Right cardiac atrium (tissue), 5 donors: ENCODE measurements around the gene LRP4. TPM values are rescaled to one million over a fixed set of nuclear protein-coding genes. Genes with fewer than 3 reads are reported as not detected.
A peak's percentile ranks its signal among the peaks of the same experiment; 100 is the strongest.

Experiments
- ATAC-seq, 2 donors: fragments of 200-7000 bp; cut with Tn5 transposase; one replicate each; pipeline versions ENCODE4 v1.8.0 to v1.9.1; 2020; ENCODE audit warnings: moderate library complexity in 2 of 2, mild to moderate bottlenecking in 1 of 2
- DNase-seq, 3 donors: peaks; one replicate each; pipeline ENCODE4 v3.0.0-alpha.2; 2020
- H3K27ac ChIP-seq: one replicate; pipeline ENCODE4 v1.5.1; 2013; ENCODE audit warnings: mild to moderate bottlenecking, low read length, control low read depth, moderate library complexity
- H3K27me3 ChIP-seq: one replicate; pipeline ENCODE4 v1.6.1; 2013; ENCODE audit not compliant: control insufficient read depth, insufficient read depth
- H3K4me1 ChIP-seq: one replicate; pipeline ENCODE4 v1.6.1; 2013; ENCODE audit warnings: low read length; ENCODE audit not compliant: control insufficient read depth, insufficient read depth
- H3K4me3 ChIP-seq: one replicate; pipeline ENCODE4 v1.5.1; 2013; ENCODE audit warnings: low read length, control low read depth
- H3K9me3 ChIP-seq: one replicate; pipeline ENCODE4 v1.6.1; 2013; ENCODE audit warnings: low read length; ENCODE audit not compliant: control insufficient read depth
- WGBS: extraction: QIAGEN DNeasy Blood & Tissue Kit; methylation state at CpG from one replicate; pipeline ENCODE4 v1.1.7; 2013; 5-methylcytosine and 5-hydroxymethylcytosine counted together
- intact Hi-C, 4 donors: fragments of 100-400 bp; cut with DNase I; formaldehyde crosslinking; loops; one replicate each; pipeline versions ENCODE4 v1.11.0 to v1.14.0; 2022 to 2023
- polyA plus RNA-seq: library from polyadenylated mRNA; stranded (reverse); fragments of 200-250 nt; gene quantifications from one replicate; pipeline ENCODE4 v1.2.3, GENCODE V29; 2013
- total RNA-seq, 4 donors: library from RNA; stranded (reverse); fragmentation: NEBNext Ultra II Directional; extraction: Animal tissue kit (Norgen Biotek cat#: 25700); gene quantifications; one replicate each; pipeline ENCODE4 v1.2.1, GENCODE V29; 2021
- donor health status: healthy with polysubstance abuse.
- donor health status: DM: no; HTN: yes; CAD: no.
- donor health status: DM: no; HTN: no; CAD: no.
- donor health status: DM: no; HTN: yes; CAD: no; lungs with severe emphysema.
- donor health status: DM: yes; HTN: yes; CAD: no.

Gene LRP4
- total and polyA plus RNA-seq, 5 donors: 14.6 to 32.3 (median 27.6) TPM

DNA sequence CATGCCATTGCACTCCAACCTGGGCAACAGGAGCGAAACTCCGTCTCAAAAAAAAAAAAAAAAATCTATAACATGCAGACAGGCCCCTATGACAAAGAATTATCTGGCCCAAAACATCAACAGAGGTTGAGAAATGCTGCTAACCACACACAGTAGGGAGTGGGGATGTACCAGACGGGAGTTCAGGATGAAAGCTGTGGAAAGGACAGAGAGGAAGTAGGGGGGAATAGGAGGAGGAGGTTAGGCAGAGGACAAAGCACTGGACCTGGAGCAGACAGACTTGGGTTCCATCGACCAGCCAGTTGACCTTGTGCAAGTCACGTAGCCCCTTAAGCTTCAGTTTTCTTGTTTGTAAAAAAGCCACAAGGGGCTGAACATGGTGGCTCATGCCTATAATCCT lies 12.5 kb downstream of the LRP4 start:
- DNase-seq (no peak), ATAC-seq (no peak)
- 74% methylated on average over 5 of the region's 5 CpGs for WGBS
- Histone ChIP-seq H3K9me3 (no peaks in the 10 kb centered on the region), H3K27me3 (no peaks in the 10 kb centered on the region), H3K27ac (no peak overlapping the region), H3K4me3 (no peak overlapping the region), H3K4me1 (peaks cover 5% of the 10 kb centered on the region)
- intact Hi-C loops: no loop called here

GRCh38 chr11:46903846-46904245 lies 14.5 kb downstream of the LRP4 start:
- intact Hi-C loops: no loop called here
- H3K9me3 ChIP-seq: no peaks in the 10 kb centered on the region
- H3K4me3 ChIP-seq: no peak overlapping the region
- peak overlapping the region; percentile 87 for H3K27ac ChIP-seq
- peak; percentile 44 to 85 (median 82) for DNase-seq
- no peaks in the 10 kb centered on the region for H3K27me3 ChIP-seq
- peaks cover 5% of the 10 kb centered on the region for H3K4me1 ChIP-seq
- WGBS: 57% methylated on average over 10 of the region's 10 CpGs
- ATAC-seq: peak; percentile 79 to 88

GRCh38 chr11:46902694-46903093 lies 15.7 kb downstream of the LRP4 start:
- Histone ChIP-seq H3K9me3 (no peaks in the 10 kb centered on the region), H3K4me1 (peaks cover 5% of the 10 kb centered on the region), H3K27ac (no peak overlapping the region), H3K4me3 (no peak overlapping the region), H3K27me3 (no peaks in the 10 kb centered on the region)
- no peak for ATAC-seq
- intact Hi-C loops: no loop called here
- 89% methylated on average over 6 of the region's 6 CpGs for WGBS
- DNase-seq: no peak

DNA sequence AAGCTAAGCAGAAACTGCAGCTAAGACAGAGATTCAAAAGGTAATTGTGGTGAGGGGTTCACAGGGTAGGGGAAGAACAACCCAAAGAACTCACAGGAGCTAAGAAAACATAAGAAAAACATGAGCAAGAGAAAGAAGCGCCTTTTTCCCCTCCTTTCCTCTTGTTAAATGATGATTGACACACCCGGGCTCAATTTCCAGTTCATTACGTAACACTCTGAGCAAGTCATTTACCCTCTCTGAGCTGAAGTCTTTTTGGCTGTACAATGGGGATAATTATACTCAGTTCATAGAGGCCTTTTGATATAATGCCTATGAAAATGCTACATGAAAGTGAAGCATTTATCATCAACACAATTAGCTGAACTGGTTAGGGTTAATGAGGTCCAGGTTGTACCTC lies 17.2 kb downstream of the LRP4 start:
- WGBS: 86% methylated on average over 3 of the region's 3 CpGs
- Histone ChIP-seq H3K9me3 (no peaks in the 10 kb centered on the region), H3K4me1 (peaks cover 5% of the 10 kb centered on the region), H3K27me3 (no peaks in the 10 kb centered on the region), H3K27ac (no peak overlapping the region), H3K4me3 (no peak overlapping the region)
- no peak for ATAC-seq
- intact Hi-C loops: no loop called here
- DNase-seq: no peak

DNA sequence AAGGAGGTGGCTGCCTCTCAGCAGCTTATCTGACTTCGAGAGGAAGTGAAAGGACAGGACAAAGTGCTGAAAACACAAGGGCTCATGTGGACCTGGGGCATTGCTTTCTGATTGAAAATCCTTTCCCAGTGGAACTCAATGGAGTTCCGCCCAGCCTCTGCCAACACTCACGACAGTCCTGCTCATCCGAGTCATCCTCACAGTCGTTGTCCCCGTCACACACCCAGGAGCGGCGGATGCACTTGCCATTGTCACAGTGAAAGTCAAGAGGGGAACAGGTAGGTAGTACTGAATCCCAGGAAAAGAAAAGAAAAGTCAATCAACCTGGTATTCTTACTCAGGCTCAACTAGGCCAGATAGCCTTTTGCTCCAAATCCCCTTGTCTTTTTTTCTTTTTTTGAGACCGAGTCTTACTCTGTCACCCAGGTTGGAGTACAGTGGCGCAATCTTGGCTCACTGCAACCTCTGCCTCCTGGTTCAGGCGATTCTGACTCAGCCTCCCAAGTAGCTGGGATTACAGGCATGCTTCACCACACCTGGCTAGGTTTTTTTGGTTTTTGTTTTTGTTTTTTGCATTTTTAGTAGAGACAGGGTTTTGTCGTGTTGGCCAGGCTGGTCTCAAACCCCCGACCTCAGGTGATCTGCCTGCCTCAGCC lies 18.1 kb downstream of the LRP4 start:
- H3K27ac ChIP-seq: no peak overlapping the region
- no peak overlapping the region for H3K4me3 ChIP-seq
- peaks cover 5% of the 10 kb centered on the region for H3K4me1 ChIP-seq
- intact Hi-C loops: no loop called here
- H3K9me3 ChIP-seq: no peaks in the 10 kb centered on the region
- no peaks in the 10 kb centered on the region for H3K27me3 ChIP-seq
- DNase-seq: no peak
- WGBS: 88% methylated on average over 13 of the region's 13 CpGs
- ATAC-seq: no peak

DNA sequence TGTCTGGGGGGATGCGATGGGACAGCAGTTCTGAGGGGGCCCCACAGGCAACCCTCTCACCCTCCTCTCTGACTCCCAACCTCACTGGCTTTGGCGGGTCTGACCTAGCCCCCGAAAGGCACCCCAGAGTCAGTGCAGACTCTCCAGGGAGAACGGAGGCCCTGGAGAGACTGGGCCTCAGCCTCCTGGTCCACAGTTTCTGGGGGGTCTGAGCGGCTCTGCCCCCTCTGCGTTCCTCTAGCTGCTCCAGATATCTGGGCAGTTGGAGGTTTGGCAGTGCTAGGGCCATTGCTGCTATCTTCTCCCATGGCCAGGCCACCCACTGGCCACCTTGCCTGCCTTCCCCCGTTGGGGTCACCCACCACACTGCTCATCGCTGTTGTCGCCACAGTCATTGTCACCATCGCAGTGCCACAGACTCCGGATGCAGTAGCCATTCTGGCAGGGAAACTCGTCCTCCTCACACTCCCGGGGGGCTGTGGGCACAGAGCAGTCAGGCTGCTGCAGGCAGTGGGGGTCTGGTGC lies 18.8 kb downstream of the LRP4 start:
- 89% methylated on average over 13 of the region's 13 CpGs for WGBS
- DNase-seq (no peak), ATAC-seq (no peak)
- H3K27me3 ChIP-seq: no peaks in the 10 kb centered on the region
- H3K4me1 ChIP-seq: peaks cover 4% of the 10 kb centered on the region
- H3K4me3 ChIP-seq: no peak overlapping the region
- intact Hi-C loops: no loop called here
- no peaks in the 10 kb centered on the region for H3K9me3 ChIP-seq
- H3K27ac ChIP-seq: no peak overlapping the region

GRCh38 chr11:46898396-46899095 lies 19.8 kb downstream of the LRP4 start:
- Histone ChIP-seq H3K27me3 (no peaks in the 10 kb centered on the region), H3K4me3 (no peak overlapping the region), H3K9me3 (no peaks in the 10 kb centered on the region), H3K27ac (no peak overlapping the region), H3K4me1 (peaks cover under 1% of the 10 kb centered on the region)
- DNase-seq: no peak
- ATAC-seq: no peak
- WGBS: 96% methylated on average over 17 of the region's 17 CpGs
- intact Hi-C loops: no loop called here

DNA sequence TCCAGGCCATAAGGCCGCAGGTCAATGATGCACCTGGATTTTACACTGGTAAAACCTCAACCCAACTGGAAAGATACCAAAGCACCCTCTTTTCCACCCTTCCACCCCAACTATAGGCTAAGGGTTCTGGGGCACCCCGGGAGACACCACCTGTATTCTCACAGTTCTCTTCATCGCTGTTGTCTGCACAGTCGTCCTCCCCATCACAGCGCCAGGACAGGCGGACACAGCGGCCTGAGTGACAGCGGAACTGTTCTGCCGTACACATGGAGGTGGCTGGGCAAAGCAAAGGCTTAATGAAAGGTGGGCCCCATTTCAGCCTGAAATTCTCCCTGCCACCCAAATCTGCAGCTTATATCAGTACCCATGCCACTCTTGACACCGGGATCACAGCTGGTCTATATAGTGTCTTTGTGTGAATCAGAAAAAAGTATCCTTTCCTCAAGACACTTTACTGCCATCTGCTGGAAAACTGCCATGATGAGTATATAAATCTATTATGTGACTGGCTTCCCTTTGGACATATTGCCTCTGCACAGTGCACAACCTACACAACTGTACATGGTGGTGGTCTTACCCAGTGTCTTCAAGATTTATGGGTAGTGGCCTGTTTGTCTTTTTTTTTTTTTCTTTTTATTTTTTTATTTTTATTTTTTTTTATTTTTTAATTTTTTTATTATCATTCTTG lies 21.5 kb downstream of the LRP4 start:
- H3K9me3 ChIP-seq: no peaks in the 10 kb centered on the region
- no peak overlapping the region for H3K4me3 ChIP-seq
- H3K4me1 ChIP-seq: no peaks in the 10 kb centered on the region
- intact Hi-C loops: no loop called here
- 91% methylated on average over 10 of the region's 10 CpGs for WGBS
- no peak overlapping the region for H3K27ac ChIP-seq
- H3K27me3 ChIP-seq: no peaks in the 10 kb centered on the region
- ATAC-seq (peak; percentile 9 to 22), DNase-seq (no peak)

DNA sequence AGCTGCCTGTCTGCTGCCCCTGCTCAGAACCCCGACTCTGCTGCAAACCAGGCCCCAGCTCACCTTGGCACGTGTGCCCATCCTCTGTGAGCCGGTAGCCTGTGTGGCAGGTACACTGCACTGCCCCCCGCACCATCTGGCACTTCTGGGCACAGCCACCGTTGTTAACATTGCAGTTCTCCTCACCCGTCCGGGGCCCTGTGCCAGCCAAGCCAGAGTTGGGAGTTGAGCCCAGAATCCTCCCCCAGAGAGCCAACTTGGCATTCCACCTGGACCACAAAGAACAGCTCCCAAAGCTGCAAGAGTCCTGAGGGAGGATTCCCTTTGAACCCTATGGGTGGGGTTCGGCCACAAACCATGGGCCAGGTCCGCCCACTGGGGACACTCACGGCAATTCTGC lies 22.5 kb downstream of the LRP4 start:
- Histone ChIP-seq H3K27ac (no peak overlapping the region), H3K4me1 (no peaks in the 10 kb centered on the region), H3K9me3 (no peaks in the 10 kb centered on the region), H3K27me3 (no peaks in the 10 kb centered on the region), H3K4me3 (no peak overlapping the region)
- 72% methylated on average over 10 of the region's 10 CpGs for WGBS
- peak; percentile 33 to 84 (median 79) for DNase-seq
- peak; percentile 79 to 80 for ATAC-seq
- intact Hi-C loops: no loop called here

DNA sequence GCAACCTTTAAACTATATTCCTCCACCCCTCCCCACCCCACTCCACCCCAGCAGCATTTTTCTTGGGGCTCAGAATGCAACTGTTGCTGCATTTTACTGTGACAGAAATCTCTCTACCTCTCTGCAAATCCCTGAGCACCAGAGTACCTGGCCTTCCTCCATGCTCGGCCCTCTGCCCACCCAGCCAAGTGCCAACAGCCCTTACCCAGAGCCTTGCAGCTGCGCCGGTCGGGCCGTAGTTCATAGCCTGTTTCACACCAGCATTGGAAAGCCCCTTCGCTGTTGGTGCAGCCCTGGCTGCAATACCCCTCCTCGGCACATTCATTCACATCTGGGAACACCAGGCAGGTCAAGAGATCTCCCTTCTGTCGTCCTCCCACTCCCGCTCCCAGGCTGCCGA lies 23.4 kb downstream of the LRP4 start:
- no peak overlapping the region for H3K4me3 ChIP-seq
- WGBS: 92% methylated on average over 10 of the region's 10 CpGs
- H3K27me3 ChIP-seq: no peaks in the 10 kb centered on the region
- no peak for DNase-seq
- H3K27ac ChIP-seq: no peak overlapping the region
- H3K9me3 ChIP-seq: no peaks in the 10 kb centered on the region
- intact Hi-C loops: no loop called here
- no peaks in the 10 kb centered on the region for H3K4me1 ChIP-seq
- no peak for ATAC-seq

- Histone ChIP-seq H3K9me3 (no peaks in the 10 kb centered on the region), H3K4me1 (no peaks in the 10 kb centered on the region), H3K27ac (no peak overlapping the region), H3K27me3 (no peaks in the 10 kb centered on the region), H3K4me3 (no peak overlapping the region)
- WGBS: 94% methylated on average over 16 of the region's 16 CpGs
- intact Hi-C loops: no loop called here
- DNase-seq (no peak), ATAC-seq (no peak)
These were observed 23.8 kb downstream of the LRP4 start for GRCh38 chr11:46894506-46894905.
